GM18505 (cell line): ENCODE measurements around the gene SECISBP2L.
"Not testable (repeated sequence)": the region's sequence is repeated elsewhere in the genome, so short reads cannot be mapped to it uniquely, and the experiment has no call there.

ENCODE experiments used
- ATAC-seq: cut with Tn5 transposase; IDR thresholded peaks from one replicate; pipeline ENCODE4 v1.9.1; 2021; ENCODE audit not compliant: unreplicated experiment
- POLR2A ChIP-seq: IDR thresholded peaks from 4 replicates; pipeline ENCODE4 v1.6.1; 2011; ENCODE audit warnings: borderline replicate concordance; ENCODE audit not compliant: insufficient read depth, insufficient read length; ENCODE audit errors: extremely low read depth

The SECISBP2L gene, protein sequence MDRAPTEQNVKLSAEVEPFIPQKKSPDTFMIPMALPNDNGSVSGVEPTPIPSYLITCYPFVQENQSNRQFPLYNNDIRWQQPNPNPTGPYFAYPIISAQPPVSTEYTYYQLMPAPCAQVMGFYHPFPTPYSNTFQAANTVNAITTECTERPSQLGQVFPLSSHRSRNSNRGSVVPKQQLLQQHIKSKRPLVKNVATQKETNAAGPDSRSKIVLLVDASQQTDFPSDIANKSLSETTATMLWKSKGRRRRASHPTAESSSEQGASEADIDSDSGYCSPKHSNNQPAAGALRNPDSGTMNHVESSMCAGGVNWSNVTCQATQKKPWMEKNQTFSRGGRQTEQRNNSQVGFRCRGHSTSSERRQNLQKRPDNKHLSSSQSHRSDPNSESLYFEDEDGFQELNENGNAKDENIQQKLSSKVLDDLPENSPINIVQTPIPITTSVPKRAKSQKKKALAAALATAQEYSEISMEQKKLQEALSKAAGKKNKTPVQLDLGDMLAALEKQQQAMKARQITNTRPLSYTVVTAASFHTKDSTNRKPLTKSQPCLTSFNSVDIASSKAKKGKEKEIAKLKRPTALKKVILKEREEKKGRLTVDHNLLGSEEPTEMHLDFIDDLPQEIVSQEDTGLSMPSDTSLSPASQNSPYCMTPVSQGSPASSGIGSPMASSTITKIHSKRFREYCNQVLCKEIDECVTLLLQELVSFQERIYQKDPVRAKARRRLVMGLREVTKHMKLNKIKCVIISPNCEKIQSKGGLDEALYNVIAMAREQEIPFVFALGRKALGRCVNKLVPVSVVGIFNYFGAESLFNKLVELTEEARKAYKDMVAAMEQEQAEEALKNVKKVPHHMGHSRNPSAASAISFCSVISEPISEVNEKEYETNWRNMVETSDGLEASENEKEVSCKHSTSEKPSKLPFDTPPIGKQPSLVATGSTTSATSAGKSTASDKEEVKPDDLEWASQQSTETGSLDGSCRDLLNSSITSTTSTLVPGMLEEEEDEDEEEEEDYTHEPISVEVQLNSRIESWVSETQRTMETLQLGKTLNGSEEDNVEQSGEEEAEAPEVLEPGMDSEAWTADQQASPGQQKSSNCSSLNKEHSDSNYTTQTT

DNA sequence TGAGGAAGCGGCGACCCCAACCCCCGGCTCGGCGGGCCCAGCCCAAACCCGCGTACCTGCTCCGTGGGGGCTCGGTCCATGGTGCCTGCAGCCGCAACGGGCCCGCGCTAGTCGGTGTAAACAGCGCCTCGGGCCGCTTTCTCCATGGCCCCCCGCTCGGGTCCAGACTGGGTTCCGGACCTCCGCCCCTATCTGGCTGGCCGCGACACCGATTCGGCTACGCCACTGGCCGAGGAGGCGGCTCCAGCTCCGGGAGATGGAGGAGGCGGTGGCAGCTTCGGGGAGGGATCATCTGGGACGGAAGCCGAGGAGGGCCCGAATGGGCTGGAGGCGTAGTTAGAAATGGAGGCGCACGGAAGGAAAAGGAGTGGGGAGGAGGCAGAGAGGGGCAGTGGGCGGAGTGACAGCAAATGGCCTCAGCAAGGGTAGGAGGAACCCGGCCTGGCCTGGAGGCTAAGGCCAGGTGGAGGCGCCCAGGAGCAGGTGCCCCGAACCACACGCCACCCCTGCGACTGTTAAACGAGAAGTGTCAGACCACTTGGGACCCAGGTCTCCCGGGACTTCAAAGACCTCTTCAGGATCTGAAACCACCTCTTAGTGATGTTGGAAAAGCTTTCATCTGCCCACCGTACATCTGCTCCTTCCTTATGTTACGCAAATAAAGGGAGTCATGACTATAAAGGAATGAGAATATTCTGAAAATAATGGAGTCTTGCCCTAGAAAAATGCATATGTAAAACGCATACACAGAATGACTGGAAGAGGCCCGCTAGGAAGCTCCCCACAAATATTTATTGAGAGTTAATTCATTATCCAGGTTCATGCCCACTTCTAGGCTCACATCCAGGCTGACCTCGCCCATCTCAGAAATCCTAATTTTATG is at the start of gene SECISBP2L:
TSS of gene SECISBP2L (minus strand) at position 227 of the 883 bp plus-strand sequence. CDS start at position 80, 147 bp downstream.
- TF ChIP-seq POLR2A, result peak; percentile 67
- ATAC-seq, result peak; percentile 91

DNA sequence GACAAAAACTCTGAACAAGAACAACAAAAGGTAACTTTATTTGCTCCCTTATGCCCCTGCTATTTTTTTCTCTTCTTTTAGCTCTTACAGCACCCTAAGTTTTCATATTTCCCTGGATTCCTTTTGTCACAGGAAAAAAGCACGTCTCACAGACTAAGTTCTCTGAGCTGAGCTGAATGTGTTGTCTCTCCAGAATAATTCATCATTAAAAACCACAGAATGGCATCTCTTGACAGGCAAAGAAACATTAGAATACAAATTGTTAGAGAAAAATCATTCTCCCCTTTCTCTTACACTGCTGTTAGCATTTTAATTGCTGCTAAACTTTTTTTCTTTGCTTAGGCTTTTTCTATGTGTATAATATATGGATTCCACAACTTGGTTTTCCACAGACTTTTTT is 48.7 kb upstream of the SECISBP2L start:
- no peak for ATAC-seq
- TF ChIP-seq POLR2A, result no peak

- ATAC-seq, result no peak
- no peak for TF ChIP-seq POLR2A
Observed at GRCh38 chr15:49093252-49094105, 47.2 kb upstream of the SECISBP2L start.

DNA sequence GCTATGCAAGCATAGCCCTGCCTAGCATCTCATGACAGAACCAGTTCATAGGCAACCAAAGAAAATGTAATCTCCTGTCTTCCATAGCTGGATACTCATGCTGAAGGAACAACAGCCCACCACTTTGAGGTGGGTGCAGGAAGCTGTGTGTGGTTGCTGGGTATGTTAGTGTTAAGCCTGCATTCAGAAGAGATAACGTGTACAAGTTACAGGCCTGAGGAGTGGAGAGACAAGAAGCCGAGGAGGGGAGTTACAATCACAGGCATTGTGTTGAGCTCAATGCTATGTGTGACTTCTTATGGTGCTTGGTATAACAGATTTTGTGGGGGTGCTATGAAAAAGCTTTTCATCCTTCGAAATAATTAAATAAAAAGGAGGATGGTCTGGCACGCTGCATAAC is 42.8 kb upstream of the SECISBP2L start:
- no peak for ATAC-seq
- no peak for TF ChIP-seq POLR2A

DNA sequence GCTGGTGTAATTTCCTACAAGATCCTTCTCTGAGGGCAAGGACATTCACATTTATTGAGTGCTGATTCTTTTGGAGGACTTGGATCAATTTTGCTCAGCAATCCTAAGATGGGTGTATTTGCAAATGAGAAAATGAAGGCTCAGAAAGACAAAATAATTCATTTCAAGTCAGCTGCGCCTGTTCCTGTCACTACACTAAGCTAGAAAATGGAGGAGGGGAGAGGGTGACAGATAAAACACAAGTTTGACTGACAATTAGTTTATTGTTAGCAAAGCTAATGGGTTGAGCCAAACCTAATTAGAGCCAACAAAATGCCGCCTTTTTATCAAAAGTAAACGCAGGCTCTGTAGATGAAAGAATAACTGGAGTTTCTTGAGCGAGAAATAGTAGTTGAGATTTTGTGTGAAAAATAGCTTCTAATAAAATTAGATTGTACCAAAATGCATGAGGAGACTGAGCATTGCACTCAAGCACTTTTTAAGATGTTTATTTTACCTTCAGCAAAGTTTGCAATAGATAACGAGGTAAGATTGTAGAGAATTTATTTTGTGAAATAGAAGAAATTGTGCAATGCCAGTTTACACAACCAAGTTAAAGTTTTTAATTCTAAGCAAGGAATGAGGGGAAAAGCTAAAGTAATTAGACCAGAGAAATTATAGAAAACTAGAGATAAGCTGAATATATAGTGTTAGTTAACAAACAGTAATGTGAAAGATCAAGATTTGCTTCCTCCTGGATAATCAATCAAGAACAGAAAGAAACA is 39.6 kb upstream of the SECISBP2L start:
- ATAC-seq, result no peak
- TF ChIP-seq POLR2A, result no peak

GRCh38 chr15:49084285-49084570 is 38.0 kb upstream of the SECISBP2L start:
- ATAC-seq, result no peak
- TF ChIP-seq POLR2A, result no peak

DNA sequence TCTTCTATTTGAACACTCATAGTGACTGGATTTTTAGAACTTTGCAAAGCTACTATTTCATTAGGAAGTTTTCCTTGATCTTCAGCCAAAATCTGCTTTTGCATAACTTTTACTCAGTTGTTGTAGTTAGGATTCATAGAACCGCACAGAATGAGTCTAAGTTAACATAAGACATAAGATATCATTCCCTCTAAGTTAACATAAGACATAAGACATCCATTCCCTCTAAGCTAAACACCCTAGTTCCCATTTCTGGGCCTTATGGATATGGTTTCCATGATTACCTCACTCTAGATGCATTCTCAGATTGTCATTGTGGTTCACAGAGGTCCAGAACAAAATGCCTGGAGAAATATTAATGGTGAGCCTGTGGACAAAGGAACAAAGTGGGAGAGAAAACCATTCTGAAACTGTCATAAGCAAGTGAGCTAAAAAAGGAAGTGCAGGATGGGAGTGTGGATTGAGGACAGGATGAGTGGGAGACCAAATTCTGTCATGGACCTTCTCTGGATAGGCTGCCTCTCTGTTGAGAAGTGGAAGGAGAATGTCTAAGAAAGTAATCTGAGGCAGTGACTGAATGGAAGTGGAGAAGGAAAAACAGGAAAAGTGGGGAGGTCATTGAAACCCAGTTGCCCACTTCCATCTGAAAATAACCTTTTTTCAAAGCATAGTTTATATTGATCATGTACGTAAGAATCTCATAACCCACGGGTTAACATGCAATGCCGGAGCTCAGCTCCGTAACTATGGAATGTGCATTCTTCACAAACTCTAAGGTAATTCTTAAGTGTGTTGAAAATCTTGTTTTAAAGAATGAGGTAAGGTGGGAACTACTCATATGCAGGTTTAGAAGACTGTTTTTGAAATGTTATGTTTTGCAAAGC is 37.4 kb upstream of the SECISBP2L start:
- TF ChIP-seq POLR2A, result no peak
- ATAC-seq, result no peak

DNA sequence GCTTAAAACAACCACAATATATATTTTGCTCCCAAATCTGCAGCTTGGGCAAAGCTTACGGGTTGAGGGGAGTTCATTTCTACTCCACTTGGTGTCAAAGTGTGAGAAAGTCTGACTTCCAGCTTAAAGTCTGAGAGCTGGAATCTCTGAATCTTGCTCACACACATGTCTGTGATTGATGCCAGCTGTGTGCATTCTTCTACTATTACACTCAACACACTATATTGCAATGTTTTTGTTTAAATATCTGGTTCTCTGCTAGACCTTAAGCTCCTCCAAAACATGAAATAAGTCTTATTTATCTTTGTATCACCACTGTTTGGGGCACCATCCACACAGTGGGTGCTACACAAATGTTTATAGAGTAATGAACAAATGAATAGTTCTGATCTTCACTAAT is 36.7 kb upstream of the SECISBP2L start:
- ATAC-seq, result no peak
- TF ChIP-seq POLR2A, result no peak

GRCh38 chr15:49079340-49080039 is 33.2 kb upstream of the SECISBP2L start:
- ATAC-seq, result no peak
- TF ChIP-seq POLR2A, result no peak

GRCh38 chr15:49075881-49076280 is 29.6 kb upstream of the SECISBP2L start:
- no peak for TF ChIP-seq POLR2A
- ATAC-seq, result no peak

DNA sequence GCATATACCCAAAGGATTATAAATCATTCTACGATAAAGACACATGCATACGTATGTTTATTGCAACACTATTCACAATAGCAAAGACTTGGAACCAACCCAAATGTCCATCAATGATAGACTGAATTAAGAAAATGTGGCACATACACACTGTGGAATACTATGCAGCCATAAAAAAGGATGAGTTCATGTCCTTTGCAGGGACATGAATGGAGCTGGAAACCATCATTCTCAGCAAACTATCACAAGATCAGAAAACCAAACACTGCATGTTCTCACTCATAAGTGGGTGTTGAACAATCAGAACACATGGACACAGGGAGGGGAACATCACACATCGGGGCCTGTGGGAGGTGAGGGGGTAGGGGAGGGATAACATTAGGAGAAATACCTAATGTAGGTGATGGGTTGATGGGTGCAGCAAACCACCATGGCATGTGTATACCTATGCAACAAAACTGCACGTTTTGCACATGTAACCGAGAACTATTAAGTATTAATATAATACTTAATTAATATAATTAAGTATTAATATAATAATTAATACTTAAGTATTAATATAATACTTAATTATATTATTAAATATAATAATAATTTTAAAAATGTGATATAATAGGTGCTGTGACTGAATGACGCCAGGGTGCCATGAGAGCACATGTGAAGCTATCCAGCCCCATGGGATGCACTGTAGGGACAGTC is 28.5 kb upstream of the SECISBP2L start:
- not testable (repeated sequence) for ATAC-seq
